Measurements from ENCODE around the gene NDN.

The NDN gene

DNA sequence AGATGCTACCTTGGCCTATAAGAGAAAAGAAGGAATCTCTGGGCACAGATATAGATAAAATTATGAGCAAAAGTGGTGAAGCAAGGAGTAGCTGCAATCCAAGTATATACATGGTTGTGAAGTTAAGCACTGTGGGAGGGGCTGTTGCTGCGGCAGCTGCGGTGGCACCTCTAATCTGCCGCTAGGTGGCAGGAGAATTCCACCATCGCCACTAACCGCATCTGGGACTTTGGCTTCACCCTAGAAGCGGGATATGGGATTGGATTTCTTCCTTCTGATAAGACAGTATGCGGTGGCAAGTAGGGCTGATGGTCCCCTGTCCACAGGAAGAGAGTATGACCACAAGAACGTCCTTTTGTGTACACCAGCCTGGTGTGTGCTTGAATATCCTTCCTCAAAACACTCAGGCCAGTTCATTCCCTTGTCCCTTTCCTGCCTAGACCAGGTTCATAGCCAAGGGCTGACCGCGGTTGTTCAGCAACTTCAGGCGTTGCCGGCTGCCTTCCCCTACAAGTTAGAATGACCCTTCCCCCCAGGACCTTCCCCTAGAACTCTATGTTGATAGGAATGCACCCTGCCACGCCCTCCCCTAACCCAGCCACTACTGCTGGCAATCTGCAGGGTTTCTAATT lies 44.6 kb downstream of the NDN start:
- DNase-seq (ENCODE audit: low spot score), result peak; percentile 65
